ENCODE results near the gene ZBTB22.

The ZBTB22 gene

DNA sequence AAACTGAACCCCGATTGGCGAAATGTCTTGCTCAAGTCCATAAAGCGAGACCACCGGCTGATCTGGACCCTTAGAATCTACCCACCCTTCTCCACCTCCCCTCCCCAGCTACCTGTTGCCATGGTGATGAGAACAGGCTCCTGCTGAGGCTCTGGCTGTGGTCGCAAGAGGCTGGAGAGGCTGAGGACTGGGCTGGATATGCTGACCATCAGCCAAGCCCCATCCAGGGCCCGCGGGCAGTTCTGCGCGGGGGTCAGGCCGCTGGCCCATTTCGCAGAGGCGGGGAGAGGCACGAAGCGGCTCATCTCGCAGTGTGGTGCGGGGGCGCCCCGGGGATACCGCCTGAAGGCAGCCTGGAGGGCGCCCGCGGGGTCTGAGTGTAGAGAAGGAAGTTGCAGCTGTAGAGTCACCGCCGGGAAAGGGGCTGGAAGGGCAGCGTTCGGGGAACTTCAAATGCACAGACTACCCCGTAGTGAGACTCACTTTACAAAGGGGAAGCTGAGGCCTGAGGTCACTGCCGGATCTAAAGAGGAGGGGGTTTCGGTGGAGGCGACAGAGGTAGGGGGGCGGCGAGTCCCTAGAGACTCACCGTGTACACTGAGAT is 4.3 kb downstream of the ZBTB22 start:
- peak in 40 of 42 donors; percentile 40 to 81 (median 60) for DNase-seq
- intact Hi-C loops (cut with DNase I): no loop called here

DNA sequence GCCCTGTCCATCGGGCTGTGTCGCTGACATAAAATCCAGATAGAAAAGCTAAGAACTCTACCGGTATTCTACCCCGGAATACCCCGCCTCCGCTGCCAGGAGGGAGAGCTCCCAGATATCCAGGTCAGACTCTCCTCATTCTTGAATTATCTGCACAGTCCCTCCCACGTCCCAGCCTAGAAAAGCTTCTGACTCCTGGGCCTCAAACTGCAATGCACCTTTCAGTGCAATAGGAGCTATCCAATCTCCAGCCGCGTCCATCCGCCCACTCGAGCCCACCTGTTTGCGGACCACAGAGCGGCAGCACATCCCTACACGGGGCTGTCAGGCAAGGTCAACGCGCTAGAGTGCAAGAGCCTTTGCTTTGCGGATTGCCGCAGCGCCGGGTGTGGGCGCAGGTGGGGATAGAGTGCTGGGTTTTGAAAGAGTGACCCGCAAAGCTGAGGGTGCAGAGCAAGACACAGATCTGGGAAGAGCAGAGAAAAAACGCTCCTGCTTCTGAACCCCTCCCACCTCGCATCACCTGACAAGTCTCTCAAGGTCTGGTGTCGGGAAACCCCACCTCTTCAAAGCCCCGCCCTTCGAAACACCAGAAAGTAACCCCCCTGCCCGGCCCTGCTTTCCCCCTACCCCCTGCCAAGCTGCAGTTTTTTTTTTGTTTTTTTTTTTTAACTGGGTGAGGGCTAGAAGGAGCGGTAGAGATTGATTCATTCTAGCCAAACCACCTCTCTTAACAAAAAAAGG is 5.0 kb downstream of the ZBTB22 start:
- DNase-seq: peak; percentile 54 to 92 (median 80)
- intact Hi-C loops (cut with DNase I): no loop called here

DNA sequence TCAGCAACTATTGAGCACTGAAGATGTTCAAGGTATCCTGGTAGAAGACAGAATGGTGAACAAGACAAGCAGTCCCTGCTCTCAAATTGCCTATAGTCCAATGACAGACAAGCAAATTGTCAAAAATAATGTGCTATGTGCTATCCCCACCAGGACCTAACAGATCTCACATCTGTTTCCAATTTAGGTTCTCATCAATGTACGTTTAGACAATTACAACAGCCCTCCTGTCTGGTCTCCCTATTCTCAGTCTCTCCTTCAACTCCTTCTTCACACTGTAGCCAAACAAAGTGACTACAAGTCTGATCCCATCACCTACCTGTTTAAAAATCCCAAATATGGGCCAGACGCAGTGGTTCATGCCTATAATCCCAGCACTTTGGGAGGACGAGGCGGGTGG is 11.2 kb downstream of the ZBTB22 start:
- intact Hi-C loops (cut with DNase I): no loop called here
- DNase-seq: no peak

DNA sequence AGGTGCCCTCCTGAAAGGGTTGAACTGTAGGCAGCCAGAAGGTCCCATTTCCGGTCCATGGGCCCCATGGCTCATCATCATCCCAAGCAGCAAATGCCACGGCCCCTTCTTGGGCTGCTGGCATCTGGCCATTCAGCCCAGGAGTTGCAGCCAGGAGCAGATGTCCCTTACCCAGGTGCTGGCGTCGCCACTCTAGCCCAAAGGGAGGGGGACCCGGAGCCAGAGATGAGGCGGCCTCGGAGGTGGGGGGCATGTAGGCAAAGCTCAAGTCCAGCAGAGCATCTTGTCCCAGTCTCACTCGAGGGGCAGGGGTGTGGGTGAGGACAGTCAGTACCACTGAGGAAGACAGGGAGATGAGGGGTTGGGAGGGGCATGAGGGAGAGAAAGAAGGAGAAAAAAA is 12.5 kb downstream of the ZBTB22 start:
- DNase-seq: no peak
- intact Hi-C loops (cut with DNase I): no loop called here

DNA sequence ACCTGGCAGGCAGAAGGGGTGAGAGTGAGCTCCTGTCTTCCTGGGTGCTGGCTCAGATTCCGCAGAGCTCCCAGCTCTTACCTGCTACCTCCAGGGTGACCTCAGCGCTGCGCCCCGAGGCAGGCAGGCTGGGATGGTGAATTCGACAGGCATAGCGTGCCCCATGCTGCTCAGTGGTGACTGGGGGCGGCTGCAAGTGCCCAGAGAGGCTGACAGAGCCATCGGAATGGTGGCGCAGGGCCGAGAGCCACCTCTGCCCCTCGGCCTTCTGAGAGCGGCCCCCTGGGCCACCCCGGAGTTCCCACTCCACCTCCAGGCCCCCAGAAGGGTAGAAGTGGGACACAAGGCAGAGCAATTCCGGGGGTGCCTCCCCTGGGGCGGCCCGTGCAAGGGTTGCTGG is 13.3 kb downstream of the ZBTB22 start:
- intact Hi-C loops (cut with DNase I): no loop called here

DNA sequence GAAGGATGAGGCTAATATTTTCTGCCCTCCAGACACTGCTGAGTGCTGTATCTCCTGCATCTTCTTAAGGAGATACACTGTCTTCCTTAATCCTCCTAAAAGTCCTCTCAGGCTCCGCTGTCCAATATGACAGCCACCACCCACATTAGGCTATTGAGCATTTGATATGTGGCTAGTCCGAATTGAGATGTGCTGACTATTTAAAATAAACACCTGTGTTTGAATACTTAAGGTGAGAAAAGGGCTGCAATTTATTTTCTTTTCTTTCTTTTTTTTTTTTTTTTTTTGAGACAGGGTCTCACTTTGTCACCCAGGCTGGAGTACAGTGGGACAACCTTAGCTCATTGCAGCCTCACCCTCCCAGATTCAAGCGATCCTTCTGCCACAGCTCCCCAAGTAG is 15.7 kb downstream of the ZBTB22 start:
- no peak for DNase-seq
- intact Hi-C loops (cut with DNase I): no loop called here

More for the DNA sequence above, 13.3 kb downstream of the ZBTB22 start:
- no peak for DNase-seq

DNA sequence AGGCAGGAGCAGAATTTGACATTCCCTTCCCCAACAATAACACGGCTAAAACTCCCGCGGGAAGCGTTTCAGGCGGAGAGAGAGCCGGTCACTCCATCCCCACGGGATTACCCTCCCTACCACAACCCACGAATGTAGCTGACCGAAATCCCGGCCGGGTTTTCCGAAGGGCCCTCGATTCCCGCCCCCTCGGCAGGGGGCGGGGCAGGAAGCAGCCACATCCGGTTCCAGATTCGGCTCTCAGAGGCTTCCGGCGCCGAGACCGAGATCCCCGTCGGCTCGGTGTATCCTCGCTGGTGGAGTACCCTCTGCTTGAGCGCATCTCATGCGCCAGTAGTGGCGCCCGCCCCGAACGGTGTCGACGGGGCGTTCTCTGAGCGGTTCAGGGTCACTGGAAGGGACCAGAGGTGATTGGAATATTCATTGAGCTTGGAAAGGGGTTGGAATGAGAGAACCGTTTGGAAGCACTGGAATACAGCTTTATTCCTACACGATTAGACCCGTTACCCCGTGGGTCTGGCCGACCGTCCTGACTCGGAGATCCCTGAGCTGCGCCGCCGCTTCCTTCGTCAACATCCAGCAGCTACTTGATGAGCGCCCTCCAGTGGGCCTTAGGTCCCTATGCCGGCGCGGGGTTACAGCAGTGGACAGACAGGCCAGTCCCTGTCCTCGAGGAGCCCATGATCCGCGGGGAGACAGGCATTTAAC is 18.2 kb downstream of the ZBTB22 start:
- DNase-seq: peak; percentile 77 to 97 (median 92)
- intact Hi-C loops (cut with DNase I): loop anchor here (1.0 to 10.0 kb wide), 2 partner anchors 10 to 115 kb away; partner anchors contain the start of genes CUTA, PFDN6, PHF1 and WDR46

DNA sequence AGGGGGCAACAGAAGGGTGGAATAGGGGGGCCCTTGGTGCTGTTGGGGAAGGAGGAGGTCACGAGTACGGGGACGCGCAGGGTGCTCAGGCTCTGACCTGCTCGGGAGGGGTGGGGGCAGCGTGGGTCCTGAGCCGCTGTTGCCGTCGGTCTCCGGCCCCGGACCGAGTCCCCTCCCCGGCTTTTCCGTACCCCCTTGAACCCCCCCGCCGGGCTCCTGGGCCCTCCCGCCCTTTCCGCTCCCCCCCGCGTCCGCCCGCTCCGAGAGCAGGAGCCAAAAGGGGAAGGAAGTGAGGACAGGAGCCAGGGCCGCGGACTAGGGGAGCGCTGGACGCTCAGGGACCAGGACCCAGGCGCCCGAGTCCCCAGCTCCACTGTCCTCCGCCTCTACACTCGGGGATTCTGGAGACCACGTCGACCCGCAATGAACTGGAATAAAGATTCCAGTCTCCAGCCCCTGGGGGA is 18.7 kb downstream of the ZBTB22 start, which contains the start of gene RGL2:
Gene RGL2, minus strand, starts transcription at position 170 of the 464 bp plus-strand sequence. CDS start 332 bp downstream, outside the sequence.
- peak; percentile 56 to 90 (median 83) for DNase-seq
- intact Hi-C loops (cut with DNase I): loop anchor here (1.0 to 10.0 kb wide), 2 partner anchors 10 to 116 kb away; partner anchors contain the start of genes CUTA, PFDN6, PHF1 and WDR46

DNA sequence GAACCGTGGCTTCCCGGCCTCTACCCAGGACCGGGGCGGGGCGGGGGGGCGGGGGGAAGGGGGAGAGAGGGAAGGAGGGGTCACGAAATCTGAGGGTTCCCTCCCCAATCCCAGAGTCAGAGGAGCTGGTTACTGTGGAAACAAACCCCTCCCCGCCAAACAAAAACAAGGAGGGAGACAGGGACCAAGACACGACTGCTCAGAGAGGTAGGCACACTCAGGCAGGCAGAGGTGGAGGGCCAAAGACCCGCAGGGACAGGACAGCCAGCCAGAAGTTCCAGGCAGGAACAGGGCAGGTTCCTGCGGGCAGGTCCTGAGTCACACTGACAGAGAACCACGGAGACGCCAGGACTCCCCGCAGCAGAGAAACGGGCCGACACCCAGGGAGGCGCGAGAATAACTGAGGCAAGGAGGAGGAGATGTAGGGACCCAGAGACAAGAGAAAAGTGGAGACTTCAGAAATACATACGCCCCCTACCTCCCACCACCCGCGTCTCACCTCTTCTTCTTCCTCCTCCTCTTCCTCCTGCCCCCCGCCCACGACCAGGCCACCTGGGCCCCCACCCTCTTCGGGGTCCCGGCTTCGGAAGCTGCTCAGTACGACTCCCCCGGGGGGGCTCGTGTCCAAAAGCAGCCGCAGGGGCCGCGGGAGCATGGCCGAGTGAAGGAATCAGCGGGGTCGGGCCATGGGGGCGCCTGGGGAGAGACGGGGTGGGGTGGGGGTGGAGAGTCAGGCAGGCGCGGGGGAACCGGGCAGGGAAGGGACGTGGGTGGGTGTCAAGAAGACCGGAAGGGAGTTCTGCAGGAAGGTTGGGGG is 19.4 kb downstream of the ZBTB22 start:
- intact Hi-C loops (cut with DNase I): loop anchor here (10.0 kb wide), 1 partner anchor 117 kb away; the partner anchor contains the start of genes CUTA and PHF1
- DNase-seq: peak in 30 of 42 donors; percentile 15 to 75 (median 58)

DNA sequence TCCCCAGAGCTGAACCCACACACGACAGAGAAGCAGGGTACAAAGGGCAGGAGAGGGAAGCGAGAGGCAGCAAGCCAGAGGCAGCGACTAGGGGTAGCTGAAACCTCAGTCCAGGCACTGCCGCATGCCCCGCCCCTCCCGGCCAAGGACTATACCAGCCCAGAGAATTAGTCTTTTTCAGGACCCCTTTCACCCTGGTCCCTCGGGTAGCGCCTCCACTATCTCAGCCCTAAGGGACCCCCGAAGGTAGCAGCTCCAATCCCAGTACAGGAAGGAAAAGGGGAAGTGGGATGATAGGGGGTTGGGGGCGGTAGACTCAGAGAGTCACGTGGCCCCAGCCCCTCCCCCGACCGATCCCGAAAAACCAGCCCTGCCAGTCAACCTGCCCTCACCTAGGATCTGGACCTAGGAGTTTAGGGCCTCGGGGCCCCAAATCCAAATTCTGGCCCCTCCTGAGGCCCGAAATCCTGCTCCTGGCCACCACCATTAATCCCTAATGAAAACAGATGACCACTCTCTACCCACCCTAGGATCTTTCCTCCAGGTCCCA is 20.1 kb downstream of the ZBTB22 start:
- DNase-seq: peak in 13 of 42 donors; percentile 23 to 56 (median 34)
- intact Hi-C loops (cut with DNase I): loop anchor here (10.0 kb wide), 1 partner anchor 117 kb away; the partner anchor contains the start of genes CUTA and PHF1

DNA sequence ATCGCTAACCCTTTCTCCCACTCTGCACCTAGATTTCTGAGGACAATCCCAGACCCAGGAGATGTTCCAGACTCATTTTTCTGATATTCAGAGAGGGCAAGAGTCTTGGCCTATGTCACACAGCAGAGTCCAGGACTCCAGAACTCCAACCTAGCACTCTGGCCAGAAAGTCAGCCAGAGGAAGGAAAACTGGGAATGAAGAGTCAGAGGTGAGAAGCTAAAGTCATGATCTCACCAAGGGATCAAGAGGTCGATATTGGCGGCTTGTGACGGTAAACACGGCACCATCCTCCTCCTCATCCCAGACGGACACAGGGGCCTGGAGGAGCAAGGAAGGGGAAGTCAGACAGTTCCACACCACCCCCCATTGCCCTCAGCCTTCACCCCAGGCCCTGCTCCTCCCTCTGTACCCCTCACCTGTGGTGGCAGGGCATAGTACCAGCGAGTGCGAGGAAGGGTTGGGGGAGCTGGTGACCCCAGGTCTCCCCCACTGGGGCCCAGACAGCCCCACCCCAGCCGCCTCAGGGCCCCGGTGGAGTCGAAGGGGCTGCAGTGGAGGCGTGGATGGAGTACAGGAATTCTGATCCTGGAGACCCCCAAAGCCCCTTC is 20.6 kb downstream of the ZBTB22 start:
- intact Hi-C loops (cut with DNase I): loop anchor here (10.0 kb wide), 1 partner anchor 118 kb away; the partner anchor contains the start of genes CUTA and PHF1
- DNase-seq: no peak

DNA sequence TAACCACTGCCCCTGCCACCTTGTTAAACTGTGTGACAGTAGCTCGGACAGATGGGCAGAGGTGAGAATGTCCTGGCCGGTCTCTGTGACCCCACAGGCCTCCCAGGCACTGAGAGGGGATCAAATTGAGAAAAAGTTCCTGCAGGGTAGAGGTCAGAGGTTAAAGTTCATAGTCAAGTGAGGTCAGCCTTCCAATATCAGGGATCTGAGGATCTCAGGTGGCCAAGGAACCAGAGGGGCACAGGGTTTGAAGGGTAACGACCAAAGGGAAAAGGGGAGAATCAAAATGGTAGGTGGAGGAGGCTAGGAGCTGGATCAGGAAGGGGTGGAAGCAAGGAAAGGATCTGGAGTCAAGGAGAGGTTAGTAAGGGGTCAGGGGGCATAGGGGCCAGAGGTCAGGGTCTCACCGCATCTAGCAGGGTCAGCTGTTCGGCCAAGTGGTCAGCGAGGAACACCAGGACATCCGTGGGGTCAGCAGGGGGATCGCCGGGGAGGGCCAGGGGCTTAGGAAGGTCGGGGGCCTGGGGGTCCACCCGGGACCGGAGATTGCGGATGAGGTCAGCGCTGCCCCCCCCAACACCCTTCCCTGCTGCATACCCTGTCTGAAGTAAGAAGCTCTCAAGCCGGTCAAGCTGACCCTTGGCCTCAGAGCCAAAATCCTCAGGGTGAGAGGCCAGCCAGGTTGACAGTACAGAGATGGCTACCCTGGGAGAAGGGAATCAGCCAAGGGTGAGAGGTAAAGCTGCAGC is 21.7 kb downstream of the ZBTB22 start:
- intact Hi-C loops (cut with DNase I): loop anchor here (10.0 kb wide), 1 partner anchor 119 kb away; the partner anchor contains the start of genes CUTA and PHF1

DNA sequence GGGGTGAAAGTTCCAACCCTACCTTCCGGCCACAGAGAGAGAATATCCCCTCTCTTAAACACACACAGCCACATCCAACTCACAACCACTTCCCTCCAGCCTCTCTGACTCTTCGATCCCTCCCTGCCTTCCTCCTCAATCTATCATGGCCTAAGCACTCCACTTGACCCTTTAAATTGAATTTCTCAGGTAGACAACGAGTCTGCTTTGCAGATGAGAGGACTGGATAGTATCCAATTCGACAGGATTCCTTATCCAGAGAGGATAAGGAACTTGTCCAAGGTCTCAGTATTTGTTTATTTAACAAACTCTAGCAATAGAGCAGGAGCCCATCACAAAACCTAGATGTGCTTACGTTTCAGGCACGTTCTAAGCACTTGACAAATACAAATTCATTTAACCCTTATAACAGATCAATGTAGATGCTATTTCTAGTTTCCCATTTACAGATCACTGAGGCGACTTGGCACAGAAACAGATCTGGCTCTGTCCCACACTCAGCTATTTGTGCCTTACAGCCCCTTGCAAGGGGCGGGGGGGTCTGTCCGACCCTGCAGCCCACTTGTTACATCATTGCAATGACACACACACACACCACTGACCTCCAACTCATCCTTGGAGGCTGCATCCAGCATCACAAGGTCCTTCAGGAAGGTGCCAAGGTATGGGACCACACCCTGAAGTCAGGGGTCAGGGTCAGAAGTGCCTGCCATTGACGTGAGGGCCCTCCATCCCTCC is 23.3 kb downstream of the ZBTB22 start:
- no peak for DNase-seq
- intact Hi-C loops (cut with DNase I): loop anchor here (10.0 kb wide), 1 partner anchor 121 kb away; the partner anchor contains the start of genes CUTA and PHF1

More for the DNA sequence above, 21.7 kb downstream of the ZBTB22 start:
- DNase-seq: no peak

DNA sequence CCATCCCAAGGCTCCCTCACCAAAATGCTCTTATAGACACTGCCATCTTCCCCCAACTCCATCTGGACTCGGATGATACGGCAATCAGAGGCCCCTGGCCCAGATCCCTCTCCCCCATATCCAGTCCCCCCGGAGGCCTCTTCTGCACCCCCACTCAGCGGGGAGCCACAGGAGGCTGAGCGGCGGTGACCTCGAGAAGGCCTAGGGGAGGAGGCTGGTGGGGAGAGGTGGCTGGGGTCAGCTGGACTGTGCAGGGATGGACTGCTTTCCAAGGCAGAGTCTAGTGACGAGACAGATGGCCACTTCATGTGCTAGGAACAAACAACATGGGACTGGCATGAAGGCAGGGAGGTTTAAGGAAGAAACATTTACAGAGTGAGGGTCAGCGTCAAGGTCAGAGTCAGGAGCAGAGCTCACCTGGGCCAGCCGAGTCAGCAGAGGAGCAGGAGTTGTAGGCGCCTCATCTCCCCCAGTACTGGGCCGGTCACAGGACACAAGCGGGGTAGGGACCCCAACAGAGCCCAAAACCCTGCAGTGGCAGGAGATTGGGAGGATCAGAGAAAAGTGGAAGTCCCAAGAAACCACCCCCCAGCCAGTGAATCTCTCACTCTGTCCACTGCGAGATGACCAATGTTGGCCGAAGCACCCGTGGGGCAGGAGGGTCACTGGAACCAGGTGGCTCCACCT is 24.4 kb downstream of the ZBTB22 start:
- DNase-seq: no peak
- intact Hi-C loops (cut with DNase I): loop anchor here (10.0 kb wide), 1 partner anchor 122 kb away; the partner anchor contains the start of genes CUTA and PHF1

DNA sequence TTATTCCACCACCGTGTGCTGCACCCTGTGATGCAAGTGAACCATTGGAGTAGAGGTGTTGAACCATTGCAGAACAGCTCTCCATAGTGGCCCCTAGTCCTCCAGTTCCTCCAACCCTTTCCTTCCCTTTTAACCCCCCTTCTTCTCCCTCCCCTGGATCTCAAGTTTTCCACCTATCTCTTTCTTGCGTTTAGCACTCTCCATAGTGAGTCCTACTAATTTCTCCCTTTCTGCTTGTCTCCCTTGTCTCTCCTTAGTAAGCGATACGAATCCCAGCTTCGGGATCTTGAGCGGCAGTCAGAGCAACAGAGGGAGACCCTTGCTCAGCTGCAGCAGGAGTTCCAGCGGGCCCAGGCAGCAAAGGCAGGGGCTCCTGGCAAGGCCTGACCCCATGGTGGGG is 27.1 kb downstream of the ZBTB22 start:
- no peak for DNase-seq
- intact Hi-C loops (cut with DNase I): loop anchor here (10.0 kb wide), 1 partner anchor 124 kb away; the partner anchor contains the start of genes CUTA and PHF1
